ENCODE results near the gene IPMK. TPM values are rescaled to one million over a fixed set of nuclear protein-coding genes. Genes with fewer than 3 reads are reported as not detected.

Gene IPMK
- total RNA-seq, 1 experiment from 2014 or later = 5.2 TPM

GRCh38 chr10:58177362-58177947, 90.2 kb downstream of the IPMK start:
- POLR2A ChIA-PET = interaction anchor here (0.7 to 6.1 kb wide), 8 partner anchors 20 to 173 kb away, joined by 3 to 45 read pairs (median 4); partner anchors contain the start of genes CISD1 and IPMK
- Mint-ChIP-seq H3K4me1 (ENCODE audit: insufficient read depth, unreplicated experiment) (peaks cover 20% of the 10 kb centered on the region), H3K9me3 (ENCODE audit: unreplicated experiment) (no peaks in the 10 kb centered on the region), H3K36me3 (ENCODE audit: insufficient read depth, unreplicated experiment) (peaks cover 5% of the 10 kb centered on the region), H3K27me3 (ENCODE audit: insufficient read depth, unreplicated experiment) (peaks cover 7% of the 10 kb centered on the region), H3K4me3 (ENCODE audit: unreplicated experiment) (no peak overlapping the region), H3K27ac (ENCODE audit: low read depth, unreplicated experiment) (no peak overlapping the region)
- peak; percentile 38 for DNase-seq (ENCODE audit: unreplicated experiment)
- CTCF ChIA-PET = interaction anchor here (0.7 to 7.1 kb wide), 25 partner anchors 11 to 1908 kb away, joined by 3 to 198 read pairs (median 5); partner anchors contain the start of gene CISD1
- intact Hi-C loops (cut with micrococcal nuclease) = loop anchor here (1.0 to 5.0 kb wide), 3 partner anchors 60 to 210 kb away; partner anchors contain the start of gene TFAM
- BruUV-seq (replicated peaks) = no TSS peak
- peak; percentile 53 for TF ChIP-seq CTCF (IDR thresholded peaks at IDR 0.05; ENCODE audit: unreplicated experiment)

- DNase-seq (ENCODE audit: unreplicated experiment) = peak; percentile 52
- TF ChIP-seq CTCF (IDR thresholded peaks at IDR 0.05; ENCODE audit: unreplicated experiment) = no peak
- no TSS peak for BruUV-seq (replicated peaks)
Measured at GRCh38 chr10:58175990-58176900, 91.4 kb downstream of the IPMK start.

GRCh38 chr10:58174831-58175230, 92.9 kb downstream of the IPMK start:
- H3K36me3 Mint-ChIP-seq (ENCODE audit: insufficient read depth, unreplicated experiment) = peaks cover 5% of the 10 kb centered on the region
- BruUV-seq (replicated peaks) = no TSS peak
- peaks cover 11% of the 10 kb centered on the region for H3K27me3 Mint-ChIP-seq (ENCODE audit: insufficient read depth, unreplicated experiment)
- CTCF ChIA-PET = interaction anchor here (7.1 kb wide), 1 partner anchor 118 kb away, joined by 198 read pairs; no protein-coding TSS in a partner anchor
- H3K9me3 Mint-ChIP-seq (ENCODE audit: unreplicated experiment) = no peaks in the 10 kb centered on the region
- H3K27ac Mint-ChIP-seq (ENCODE audit: low read depth, unreplicated experiment) = no peak overlapping the region
- peaks cover 7% of the 10 kb centered on the region for H3K4me1 Mint-ChIP-seq (ENCODE audit: insufficient read depth, unreplicated experiment)
- intact Hi-C loops (cut with micrococcal nuclease) = loop anchor here (5.0 kb wide), 1 partner anchor 212 kb away; the partner anchor contains the start of gene TFAM
- no peak for TF ChIP-seq CTCF (IDR thresholded peaks at IDR 0.05; ENCODE audit: unreplicated experiment)
- DNase-seq (ENCODE audit: unreplicated experiment) = no peak
- no peak overlapping the region for H3K4me3 Mint-ChIP-seq (ENCODE audit: unreplicated experiment)
- POLR2A ChIA-PET = no interaction called here

More at GRCh38 chr10:58175990-58176900, 91.4 kb downstream of the IPMK start:
- CTCF ChIA-PET = interaction anchor here (1.0 to 7.1 kb wide), 8 partner anchors 10 to 130 kb away, joined by 3 to 198 read pairs (median 16); no protein-coding TSS in a partner anchor
- Mint-ChIP-seq H3K36me3 (ENCODE audit: insufficient read depth, unreplicated experiment) (peaks cover 5% of the 10 kb centered on the region), H3K27ac (ENCODE audit: low read depth, unreplicated experiment) (no peak overlapping the region), H3K27me3 (ENCODE audit: insufficient read depth, unreplicated experiment) (peaks cover 10% of the 10 kb centered on the region), H3K4me3 (ENCODE audit: unreplicated experiment) (no peak overlapping the region), H3K9me3 (ENCODE audit: unreplicated experiment) (no peaks in the 10 kb centered on the region), H3K4me1 (ENCODE audit: insufficient read depth, unreplicated experiment) (peaks cover 20% of the 10 kb centered on the region)
- POLR2A ChIA-PET = interaction anchor here (6.1 kb wide), 1 partner anchor 115 kb away, joined by 38 read pairs; no protein-coding TSS in a partner anchor
- intact Hi-C loops (cut with micrococcal nuclease) = loop anchor here (5.0 kb wide), 1 partner anchor 211 kb away; the partner anchor contains the start of gene TFAM

GRCh38 chr10:58173391-58173790, 94.3 kb downstream of the IPMK start:
- DNase-seq (ENCODE audit: unreplicated experiment) = no peak
- Mint-ChIP-seq H3K9me3 (ENCODE audit: unreplicated experiment) (no peaks in the 10 kb centered on the region), H3K36me3 (ENCODE audit: insufficient read depth, unreplicated experiment) (peaks cover 5% of the 10 kb centered on the region), H3K27me3 (ENCODE audit: insufficient read depth, unreplicated experiment) (peaks cover 20% of the 10 kb centered on the region), H3K27ac (ENCODE audit: low read depth, unreplicated experiment) (no peak overlapping the region), H3K4me1 (ENCODE audit: insufficient read depth, unreplicated experiment) (no peaks in the 10 kb centered on the region), H3K4me3 (ENCODE audit: unreplicated experiment) (no peak overlapping the region)
- intact Hi-C loops (cut with micrococcal nuclease) = no loop called here
- ChIA-PET CTCF (interaction anchor here (0.6 to 1.9 kb wide), 6 partner anchors 10 to 211 kb away, joined by 3 to 9 read pairs (median 3); no protein-coding TSS in a partner anchor), POLR2A (no interaction called here)
- TF ChIP-seq CTCF (IDR thresholded peaks at IDR 0.05; ENCODE audit: unreplicated experiment) = no peak
- BruUV-seq (replicated peaks) = no TSS peak
